ENCODE data around the gene SBNO2. TPM values are rescaled to one million over a fixed set of nuclear protein-coding genes. Genes with fewer than 3 reads are reported as not detected.

SBNO2 gene
- total RNA-seq, 3 donors from 2014 or later, result 15.4 to 63.3 (median 43.9) TPM

DNA sequence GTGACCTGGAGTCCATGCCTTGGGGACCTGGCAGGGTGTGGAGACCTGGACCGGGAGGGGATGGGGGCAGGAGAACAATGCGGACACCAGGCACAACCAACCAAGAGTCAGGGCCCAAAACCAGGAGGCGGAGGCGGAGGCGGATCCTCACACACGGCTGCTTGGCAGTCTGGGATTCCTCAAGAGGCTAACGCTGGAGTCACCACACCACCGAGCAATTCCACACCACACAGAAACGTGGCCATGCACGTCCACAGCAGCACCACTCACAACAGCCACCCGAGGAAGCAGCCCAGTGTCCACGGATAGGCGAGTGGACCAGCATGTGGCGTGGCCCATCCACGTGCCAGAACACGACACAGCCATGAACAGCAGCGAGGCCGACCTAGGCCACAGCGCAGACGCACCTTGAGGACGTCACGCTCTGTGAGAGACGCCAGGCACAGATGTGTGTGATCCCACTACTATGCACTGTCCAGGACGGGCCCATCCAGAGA, 17.7 kb downstream of the SBNO2 start:
- peak overlapping the region in 1 of 3 donors; percentile 70 for H3K4me3 ChIP-seq
- H3K36me3 ChIP-seq, result no peaks in the 10 kb centered on the region
- intact Hi-C loops (cut with DNase I; ENCODE audit: low total_unique reads), result no loop called here
- peak overlapping the region; percentile 92 to 98 for H3K27ac ChIP-seq
- TF ChIP-seq POLR2A (IDR thresholded peaks at IDR 0.05), result no peak
- TF ChIP-seq, protein P1, sequence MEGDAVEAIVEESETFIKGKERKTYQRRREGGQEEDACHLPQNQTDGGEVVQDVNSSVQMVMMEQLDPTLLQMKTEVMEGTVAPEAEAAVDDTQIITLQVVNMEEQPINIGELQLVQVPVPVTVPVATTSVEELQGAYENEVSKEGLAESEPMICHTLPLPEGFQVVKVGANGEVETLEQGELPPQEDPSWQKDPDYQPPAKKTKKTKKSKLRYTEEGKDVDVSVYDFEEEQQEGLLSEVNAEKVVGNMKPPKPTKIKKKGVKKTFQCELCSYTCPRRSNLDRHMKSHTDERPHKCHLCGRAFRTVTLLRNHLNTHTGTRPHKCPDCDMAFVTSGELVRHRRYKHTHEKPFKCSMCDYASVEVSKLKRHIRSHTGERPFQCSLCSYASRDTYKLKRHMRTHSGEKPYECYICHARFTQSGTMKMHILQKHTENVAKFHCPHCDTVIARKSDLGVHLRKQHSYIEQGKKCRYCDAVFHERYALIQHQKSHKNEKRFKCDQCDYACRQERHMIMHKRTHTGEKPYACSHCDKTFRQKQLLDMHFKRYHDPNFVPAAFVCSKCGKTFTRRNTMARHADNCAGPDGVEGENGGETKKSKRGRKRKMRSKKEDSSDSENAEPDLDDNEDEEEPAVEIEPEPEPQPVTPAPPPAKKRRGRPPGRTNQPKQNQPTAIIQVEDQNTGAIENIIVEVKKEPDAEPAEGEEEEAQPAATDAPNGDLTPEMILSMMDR (IDR thresholded peaks at IDR 0.05), result no peak
- no peak for DNase-seq (ENCODE audit: low spot score in 2 of 2)
- H3K4me1 ChIP-seq, result peaks cover 23 to 29% of the 10 kb centered on the region in 2 donors
- H3K9me3 ChIP-seq, result no peaks in the 10 kb centered on the region
- no peaks in the 10 kb centered on the region for H3K27me3 ChIP-seq

- Histone ChIP-seq H3K4me3 (peak overlapping the region; percentile 26 to 70 (median 33)), H3K27ac (peak overlapping the region; percentile 92 to 98), H3K27me3 (no peaks in the 10 kb centered on the region), H3K36me3 (no peaks in the 10 kb centered on the region), H3K4me1 (peaks cover 23 to 30% of the 10 kb centered on the region in 2 donors), H3K9me3 (no peaks in the 10 kb centered on the region)
- TF ChIP-seq, protein P1 (IDR thresholded peaks at IDR 0.05), result no peak
- no peak for TF ChIP-seq POLR2AphosphoS5 (IDR thresholded peaks at IDR 0.05)
- TF ChIP-seq POLR2A (IDR thresholded peaks at IDR 0.05), result no peak
- no peak for DNase-seq (ENCODE audit: low spot score in 2 of 2)
- intact Hi-C loops (cut with DNase I; ENCODE audit: low total_unique reads), result no loop called here
Observed at GRCh38 chr19:1155352-1156304, 18.4 kb downstream of the SBNO2 start.

GRCh38 chr19:1154731-1155351, 19.2 kb downstream of the SBNO2 start:
- intact Hi-C loops (cut with DNase I; ENCODE audit: low total_unique reads), result no loop called here
- H3K4me3 ChIP-seq, result peak overlapping the region; percentile 26 to 70 (median 33)
- H3K27ac ChIP-seq, result peak overlapping the region; percentile 92 to 98
- H3K9me3 ChIP-seq, result no peaks in the 10 kb centered on the region
- H3K4me1 ChIP-seq, result peaks cover 23 to 30% of the 10 kb centered on the region in 2 donors
- DNase-seq (ENCODE audit: low spot score in 2 of 2), result peak; percentile 81 to 84
- peak; percentile 20 for TF ChIP-seq POLR2A (IDR thresholded peaks at IDR 0.05)
- TF ChIP-seq POLR2AphosphoS5 (IDR thresholded peaks at IDR 0.05), result peak; percentile 91 to 100 (median 95)
- TF ChIP-seq, protein P1 (IDR thresholded peaks at IDR 0.05), result peak in 2 of 3 donors; percentile 10 to 15
- H3K27me3 ChIP-seq, result no peaks in the 10 kb centered on the region
- no peaks in the 10 kb centered on the region for H3K36me3 ChIP-seq

DNA sequence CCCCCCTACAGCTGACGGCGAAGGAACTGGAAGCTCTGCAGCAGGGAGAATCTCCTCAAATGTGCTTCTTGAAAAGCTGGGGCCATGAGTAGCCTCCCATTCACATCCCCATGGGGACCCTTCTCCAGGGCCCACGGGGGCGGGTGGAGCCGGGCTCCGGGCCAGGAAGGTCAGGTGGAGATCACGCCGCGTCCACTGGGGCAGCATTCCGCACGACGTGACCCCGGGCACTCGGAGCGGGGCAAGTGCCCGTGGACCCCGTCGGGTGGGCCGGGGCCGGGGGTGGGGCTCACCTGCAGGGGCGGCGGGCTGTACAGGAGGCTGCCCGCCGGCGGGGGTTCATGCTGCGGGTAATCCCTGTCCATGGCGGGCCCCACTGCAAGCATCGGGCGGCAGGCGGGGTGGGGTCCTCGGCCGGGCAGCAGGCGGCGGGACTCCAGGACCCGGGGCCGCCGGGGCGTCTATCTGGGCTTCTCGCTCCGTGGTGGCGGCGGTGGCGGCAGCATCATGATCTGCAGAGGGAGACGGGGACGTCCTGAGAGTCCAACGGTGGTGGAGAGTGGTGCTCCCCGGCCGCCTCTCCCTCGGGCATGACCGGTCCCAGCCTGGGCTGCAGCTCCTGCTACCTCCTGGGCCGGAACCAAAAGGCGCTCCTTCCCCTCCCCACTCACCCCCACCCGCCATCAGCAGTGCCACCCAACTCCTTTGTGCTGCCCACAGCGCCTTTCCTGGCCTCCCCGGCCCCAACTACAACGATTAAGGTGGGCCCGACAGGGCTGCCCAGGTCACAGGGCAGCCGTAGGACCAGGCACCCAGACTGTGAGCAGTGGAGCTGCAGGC, 20.0 kb downstream of the SBNO2 start:
- H3K9me3 ChIP-seq, result no peaks in the 10 kb centered on the region
- peak overlapping the region; percentile 92 to 98 for H3K27ac ChIP-seq
- no peaks in the 10 kb centered on the region for H3K27me3 ChIP-seq
- peaks cover 23 to 30% of the 10 kb centered on the region in 2 donors for H3K4me1 ChIP-seq
- peak overlapping the region; percentile 26 to 70 (median 33) for H3K4me3 ChIP-seq
- H3K36me3 ChIP-seq, result no peaks in the 10 kb centered on the region
- TF ChIP-seq POLR2A (IDR thresholded peaks at IDR 0.05), result no peak
- TF ChIP-seq, protein P1 (IDR thresholded peaks at IDR 0.05), result no peak
- no peak for TF ChIP-seq POLR2AphosphoS5 (IDR thresholded peaks at IDR 0.05)
- DNase-seq (ENCODE audit: low spot score in 2 of 2), result no peak
- intact Hi-C loops (cut with DNase I; ENCODE audit: low total_unique reads), result no loop called here

Data from breast epithelium (tissue), 4 donors.